H9 (cell line): Measurements from ENCODE around the gene SLC23A3. TPM values are rescaled to one million over a fixed set of nuclear protein-coding genes. Genes with fewer than 3 reads are reported as not detected.
A peak's percentile ranks its signal among the peaks of the same experiment; 100 is the strongest.

Experiments
- DNase-seq: peaks from one replicate; pipeline ENCODE4 v3.0.0-alpha.2; 2017
- H2AFZ ChIP-seq: one replicate; pipeline ENCODE4 v1.6.1; 2013; ENCODE audit warnings: mild to moderate bottlenecking, low read length, control low read depth, moderate library complexity
- H2AK5ac ChIP-seq: 2 replicates; pipeline ENCODE4 v1.6.1; 2013; ENCODE audit warnings: low read length, control low read depth, mixed read lengths; ENCODE audit not compliant: insufficient read length
- H2BK120ac ChIP-seq: one replicate; pipeline ENCODE4 v1.6.1; 2013; ENCODE audit warnings: low read depth, mild to moderate bottlenecking, low read length, control low read depth, inconsistent platforms; ENCODE audit not compliant: poor library complexity, severe bottlenecking
- H2BK12ac ChIP-seq: 2 replicates; pipeline ENCODE4 v1.6.1; 2013; ENCODE audit warnings: low read length, control low read depth, mixed read lengths, low read depth; ENCODE audit not compliant: insufficient read length
- H2BK15ac ChIP-seq: 2 replicates; pipeline ENCODE4 v1.6.1; 2013; ENCODE audit warnings: low read depth, low read length, control low read depth
- H2BK20ac ChIP-seq: one replicate; pipeline ENCODE4 v1.6.1; 2013; ENCODE audit warnings: low read depth, mild to moderate bottlenecking, low read length, control low read depth, inconsistent platforms; ENCODE audit not compliant: poor library complexity, severe bottlenecking
- H2BK5ac ChIP-seq: 2 replicates; pipeline ENCODE4 v1.6.1; 2013; ENCODE audit warnings: low read length, control low read depth, mixed read lengths; ENCODE audit not compliant: insufficient read length
- H3K14ac ChIP-seq: 2 replicates; pipeline ENCODE4 v1.6.1; 2013; ENCODE audit warnings: low read length, control low read depth; ENCODE audit not compliant: insufficient read depth
- H3K18ac ChIP-seq: 2 replicates; pipeline ENCODE4 v1.6.1; 2013; ENCODE audit warnings: low read depth, mild to moderate bottlenecking, mixed read lengths, low read length, control low read depth; ENCODE audit not compliant: insufficient read length
- H3K23ac ChIP-seq: 2 replicates; pipeline ENCODE4 v1.6.1; 2013; ENCODE audit warnings: low read length, control low read depth, mixed read lengths, low read depth; ENCODE audit not compliant: insufficient read length
- H3K23me2 ChIP-seq: 2 replicates; pipeline ENCODE4 v1.6.1; 2013; ENCODE audit warnings: low read depth, mild to moderate bottlenecking, mixed read lengths, low read length, control low read depth; ENCODE audit not compliant: insufficient read length, poor library complexity, severe bottlenecking
- H3K27ac ChIP-seq: 2 replicates; pipeline ENCODE4 v1.5.1; 2013; ENCODE audit warnings: low read length, control low read depth, mixed read lengths, low read depth; ENCODE audit not compliant: insufficient read length
- H3K27me3 ChIP-seq: 2 replicates; pipeline ENCODE4 v1.6.1; 2013; ENCODE audit warnings: low read length, control low read depth, inconsistent platforms; ENCODE audit not compliant: insufficient read depth
- H3K4ac ChIP-seq: 2 replicates; pipeline ENCODE4 v1.6.1; 2013; ENCODE audit warnings: low read depth, mild to moderate bottlenecking, control low read depth, inconsistent platforms, low read length, moderate library complexity
- H3K4me1 ChIP-seq: 2 replicates; pipeline ENCODE4 v1.6.1; 2013; ENCODE audit warnings: low read length, control low read depth, inconsistent platforms; ENCODE audit not compliant: insufficient read depth
- H3K4me2 ChIP-seq: 2 replicates; pipeline ENCODE4 v1.6.1; 2013; ENCODE audit warnings: low read length, control low read depth, mixed read lengths; ENCODE audit not compliant: insufficient read length, insufficient read depth
- H3K56ac ChIP-seq: 2 replicates; pipeline ENCODE4 v1.6.1; 2013; ENCODE audit warnings: low read depth, mild to moderate bottlenecking, mixed read lengths, low read length, control low read depth; ENCODE audit not compliant: insufficient read length
- H3K79me1 ChIP-seq: 2 replicates; pipeline ENCODE4 v1.6.1; 2013; ENCODE audit warnings: low read depth, mild to moderate bottlenecking, moderate library complexity, low read length, control low read depth, inconsistent platforms; ENCODE audit not compliant: insufficient read depth, poor library complexity, severe bottlenecking
- H3K79me2 ChIP-seq: 2 replicates; pipeline ENCODE4 v1.6.1; 2013; ENCODE audit warnings: low read length, control low read depth, inconsistent platforms; ENCODE audit not compliant: insufficient read depth
- H3K9ac ChIP-seq: 2 replicates; pipeline ENCODE4 v1.6.1; 2013; ENCODE audit warnings: low read length, control low read depth, mixed read lengths; ENCODE audit not compliant: insufficient read length; ENCODE audit errors: extremely low read depth
- H3K9me3 ChIP-seq: one replicate; pipeline ENCODE4 v1.6.1; 2013; ENCODE audit warnings: low read depth, low read length, inconsistent platforms; ENCODE audit not compliant: control insufficient read depth
- H3T11ph ChIP-seq: one replicate; pipeline ENCODE4 v1.6.1; 2013; ENCODE audit warnings: mild to moderate bottlenecking, low read length, control low read depth, inconsistent platforms
- H4K20me1 ChIP-seq: one replicate; pipeline ENCODE4 v1.6.1; 2013; ENCODE audit not compliant: control insufficient read depth, insufficient read length, insufficient read depth
- H4K5ac ChIP-seq: 2 replicates; pipeline ENCODE4 v1.6.1; 2013; ENCODE audit warnings: low read depth, mild to moderate bottlenecking, mixed read lengths, low read length, control low read depth; ENCODE audit not compliant: insufficient read length
- H4K8ac ChIP-seq: replicated peaks from 2 replicates; pipeline ENCODE4 v1.6.1; 2013; ENCODE audit warnings: low read length, control low read depth, mixed read lengths, low read depth; ENCODE audit not compliant: insufficient read length
- H4K91ac ChIP-seq: 2 replicates; pipeline ENCODE4 v1.6.1; 2013; ENCODE audit warnings: low read depth, mild to moderate bottlenecking, moderate library complexity, mixed read lengths, low read length, control low read depth; ENCODE audit not compliant: insufficient read length
- H3K27ac Mint-ChIP-seq, 3 experiments: 2 replicates in 2 of 3; 3 replicates in 1 of 3; pipeline ENCODE4 v1.8.0; 2020 to 2021; ENCODE audit warnings: mixed read lengths in 3 of 3, mild to moderate bottlenecking in 1 of 3, moderate library complexity in 1 of 3
- H3K27me3 Mint-ChIP-seq: 2 replicates; pipeline ENCODE4 v1.8.0; 2021; ENCODE audit warnings: low read depth, mild to moderate bottlenecking, moderate library complexity, mixed read lengths
- H3K36me3 Mint-ChIP-seq, 3 experiments: 2 replicates in 2 of 3; 3 replicates in 1 of 3; pipeline ENCODE4 v1.8.0; 2020 to 2021; ENCODE audit warnings: low read depth in 3 of 3, mixed read lengths in 3 of 3; ENCODE audit not compliant: insufficient read depth in 1 of 3
- H3K4me1 Mint-ChIP-seq, 2 experiments: 2 replicates each; pipeline ENCODE4 v1.8.0; 2020; ENCODE audit warnings: mixed read lengths in 2 of 2
- H3K4me3 Mint-ChIP-seq, 2 experiments: 2 replicates in 1 of 2; 3 replicates in 1 of 2; pipeline ENCODE4 v1.8.0; 2020 to 2021; ENCODE audit warnings: mild to moderate bottlenecking in 2 of 2, mixed read lengths in 2 of 2, moderate library complexity in 1 of 2
- H3K9me3 Mint-ChIP-seq, 2 experiments: 2 replicates in 1 of 2; 3 replicates in 1 of 2; pipeline ENCODE4 v1.8.0; 2020; ENCODE audit warnings: mild to moderate bottlenecking in 2 of 2, mixed read lengths in 2 of 2, moderate library complexity in 1 of 2
- CTCF ChIP-seq: fragments of 200-600 bp; sonication (generic); conservative IDR thresholded peaks from 3 replicates; pipeline ENCODE4 v1.8.0; 2021; ENCODE audit warnings: antibody characterized with exemption, mild to moderate bottlenecking
- WGBS: extraction: QIAGEN DNeasy Blood & Tissue Kit; methylation state at CpG from one replicate; pipeline ENCODE4 v1.1.7; 2013; ENCODE audit warnings: missing lambda C conversion rate, low lambda C conversion rate, mixed read lengths; ENCODE audit not compliant: insufficient read length; ENCODE audit errors: extremely low coverage; 5-methylcytosine and 5-hydroxymethylcytosine counted together
- total RNA-seq: library from RNA; stranded (reverse); gene quantifications from 2 replicates; pipeline ENCODE4 v1.2.1, GENCODE V29; 2021

Gene SLC23A3
- total RNA-seq, 1 experiment from 2014 or later = 1.2 TPM

- no peaks in the 10 kb centered on the region for H3K9me3 ChIP-seq
- no peak overlapping the region for H2BK12ac ChIP-seq
- no peak overlapping the region for H3K4ac ChIP-seq
- no peak overlapping the region for H3K18ac ChIP-seq
- no peak overlapping the region for H2AK5ac ChIP-seq
- peak overlapping the region; percentile 36 to 48; a peak in 3 of 5 replicates for H3K4me3 Mint-ChIP-seq
- H4K8ac ChIP-seq = no peak overlapping the region
- no peaks in the 10 kb centered on the region for H4K20me1 ChIP-seq
- peaks cover 23 to 61% (median 52%) of the 10 kb centered on the region in 3 experiments for H3K36me3 Mint-ChIP-seq
- no peaks in the 10 kb centered on the region for H3K79me1 ChIP-seq
- no peak overlapping the region for H2AFZ ChIP-seq
- H3K56ac ChIP-seq = no peak overlapping the region
- no peak overlapping the region for H3K23ac ChIP-seq
- peaks cover 3% of the 10 kb centered on the region; the same call in 1 of the 2 replicates for H3K27me3 Mint-ChIP-seq
- no peak overlapping the region for H2BK120ac ChIP-seq
- H4K91ac ChIP-seq = no peak overlapping the region
- no peaks in the 10 kb centered on the region for H3K9me3 Mint-ChIP-seq
- H3K27me3 ChIP-seq = no peaks in the 10 kb centered on the region
- no peak overlapping the region for H2BK20ac ChIP-seq
- H3K4me2 ChIP-seq = no peak overlapping the region
- no peak overlapping the region for H3T11ph ChIP-seq
- peaks cover 19 to 23% of the 10 kb centered on the region in 2 experiments for H3K4me1 Mint-ChIP-seq
- H4K5ac ChIP-seq = no peak overlapping the region
- H3K9ac ChIP-seq = no peak overlapping the region
- no peaks in the 10 kb centered on the region for H3K4me1 ChIP-seq
- no peak overlapping the region for H3K14ac ChIP-seq
- H3K23me2 ChIP-seq = peaks cover 7% of the 10 kb centered on the region
- no peak overlapping the region for H2BK15ac ChIP-seq
- TF ChIP-seq CTCF = no peak
- no CpG with 5 or more reads among the region's 6 CpGs for WGBS
- no peak overlapping the region for H3K27ac ChIP-seq
- H3K27ac Mint-ChIP-seq = peak overlapping the region in 2 of 3 experiments; percentile 12 to 92; a peak in 4 of 7 replicates
- H2BK5ac ChIP-seq = no peak overlapping the region
- DNase-seq = peak; percentile 39
- no peaks in the 10 kb centered on the region for H3K79me2 ChIP-seq
These were observed 46.7 kb upstream of the SLC23A3 start for GRCh38 chr2:219216535-219216915.
